ENCODE results near the gene COPS8.

Gene COPS8
- 46.8 to 71.6 (median 54.9) reads per million in 9 experiments for total RNA-seq

GRCh38 chr2:237085248-237086221, at the start of gene COPS8:
Gene COPS8 (plus strand): TSS chr2:237085889. CDS start chr2:237085965, 76 bp downstream.
- Mint-ChIP-seq H3K27ac (peak within 1 kb of the TSS; percentile 99), H3K27me3 (no peaks in the 10 kb centered on the region), H3K9me3 (no peaks in the 10 kb centered on the region), H3K36me3 (ENCODE audit: insufficient read depth) (peaks cover 26% of the 10 kb centered on the region), H3K4me1 (ENCODE audit: low read depth in 2 of 2) (peaks cover 7 to 11% of the 10 kb centered on the region in 2 donors), H3K4me3 (peak within 1 kb of the TSS; percentile 98 to 99)
- DNase-seq = peak; percentile 86 to 90 (median 89)
- ATAC-seq (replicated peaks) = peak; percentile 98

DNA sequence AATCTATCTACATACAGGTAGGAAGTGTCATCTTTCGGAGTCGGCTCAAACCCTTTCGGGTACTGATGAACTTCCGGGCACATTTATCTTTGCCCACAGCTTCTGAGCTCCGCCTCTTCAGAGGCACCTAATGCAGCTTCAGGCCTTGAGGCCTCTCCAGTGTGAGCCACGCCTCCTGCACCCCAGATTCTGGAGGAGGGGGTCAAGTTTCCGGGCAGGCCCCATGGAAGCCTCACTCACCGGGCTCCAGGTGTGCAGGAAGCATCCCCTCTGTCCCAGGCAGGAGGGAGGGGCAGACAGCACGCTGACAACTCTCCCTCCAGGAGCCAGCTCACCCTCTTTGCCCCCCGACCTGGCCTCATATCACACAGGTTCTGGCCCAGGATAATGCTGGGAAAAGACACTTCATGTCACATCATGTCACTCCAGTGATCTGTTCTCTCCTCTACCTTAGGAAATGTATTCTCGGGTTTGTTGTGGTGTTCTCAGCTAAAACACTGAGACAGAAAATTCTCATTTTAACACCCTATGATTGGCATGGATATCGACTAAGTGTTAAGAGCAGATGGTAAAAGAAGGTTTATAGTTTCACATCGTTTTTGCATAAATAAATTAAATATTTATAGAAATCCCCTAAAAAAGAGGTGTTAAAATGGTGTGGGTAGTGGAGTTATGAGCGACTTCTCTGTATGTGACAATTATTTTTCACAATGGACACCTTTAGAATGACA, 46.2 kb upstream of the COPS8 start:
- DNase-seq = no peak
- no peaks in the 10 kb centered on the region for H3K36me3 Mint-ChIP-seq (ENCODE audit: insufficient read depth)
- no peaks in the 10 kb centered on the region for H3K4me1 Mint-ChIP-seq (ENCODE audit: low read depth in 2 of 2)

GRCh38 chr2:237041231-237041630, 44.5 kb upstream of the COPS8 start:
- DNase-seq (no peak), ATAC-seq (replicated peaks) (no peak)
- Mint-ChIP-seq H3K27ac (no peak overlapping the region), H3K4me1 (ENCODE audit: low read depth in 2 of 2) (no peaks in the 10 kb centered on the region), H3K4me3 (no peak overlapping the region), H3K27me3 (peaks cover 23 to 28% of the 10 kb centered on the region in 2 donors), H3K9me3 (no peaks in the 10 kb centered on the region), H3K36me3 (ENCODE audit: insufficient read depth) (no peaks in the 10 kb centered on the region)

More for the DNA sequence above, 46.2 kb upstream of the COPS8 start:
- Mint-ChIP-seq H3K27me3 (peaks cover 23 to 28% of the 10 kb centered on the region in 2 donors), H3K9me3 (no peaks in the 10 kb centered on the region), H3K4me3 (no peak overlapping the region), H3K27ac (no peak overlapping the region)
- no peak for ATAC-seq (replicated peaks)

GRCh38 chr2:237042101-237042500, 43.6 kb upstream of the COPS8 start:
- DNase-seq (no peak), ATAC-seq (replicated peaks) (no peak)
- H3K9me3 Mint-ChIP-seq = no peaks in the 10 kb centered on the region
- no peak overlapping the region for H3K4me3 Mint-ChIP-seq
- H3K27ac Mint-ChIP-seq = no peak overlapping the region
- H3K4me1 Mint-ChIP-seq (ENCODE audit: low read depth in 2 of 2) = no peaks in the 10 kb centered on the region
- H3K36me3 Mint-ChIP-seq (ENCODE audit: insufficient read depth) = no peaks in the 10 kb centered on the region
- H3K27me3 Mint-ChIP-seq = peaks cover 23 to 28% of the 10 kb centered on the region in 2 donors

DNA sequence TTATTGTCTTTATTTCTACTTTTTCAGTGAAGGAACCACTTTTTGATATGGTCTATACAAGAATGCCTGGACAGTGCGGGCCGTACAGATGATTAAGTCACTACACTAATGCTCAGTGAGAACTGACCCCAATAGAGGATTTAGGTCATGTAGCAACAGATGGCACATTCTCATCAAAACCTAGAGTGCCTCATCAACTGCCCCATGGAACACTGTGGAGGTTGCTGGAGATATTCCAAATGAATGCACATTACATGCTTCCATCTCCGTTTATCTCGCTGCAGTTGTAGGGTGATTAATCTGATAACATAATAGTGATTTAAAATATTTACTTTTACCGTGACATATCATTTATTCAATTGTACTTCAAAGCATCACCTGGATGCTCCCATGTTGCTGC, 41.8 kb upstream of the COPS8 start:
- ATAC-seq (replicated peaks) = no peak
- no peak overlapping the region for H3K27ac Mint-ChIP-seq
- H3K36me3 Mint-ChIP-seq (ENCODE audit: insufficient read depth) = no peaks in the 10 kb centered on the region
- peaks cover 0 to 3% of the 10 kb centered on the region in 2 donors for H3K9me3 Mint-ChIP-seq
- peaks cover 23 to 28% of the 10 kb centered on the region in 2 donors for H3K27me3 Mint-ChIP-seq
- no peak overlapping the region for H3K4me3 Mint-ChIP-seq
- no peaks in the 10 kb centered on the region for H3K4me1 Mint-ChIP-seq (ENCODE audit: low read depth in 2 of 2)
- DNase-seq = no peak

DNA sequence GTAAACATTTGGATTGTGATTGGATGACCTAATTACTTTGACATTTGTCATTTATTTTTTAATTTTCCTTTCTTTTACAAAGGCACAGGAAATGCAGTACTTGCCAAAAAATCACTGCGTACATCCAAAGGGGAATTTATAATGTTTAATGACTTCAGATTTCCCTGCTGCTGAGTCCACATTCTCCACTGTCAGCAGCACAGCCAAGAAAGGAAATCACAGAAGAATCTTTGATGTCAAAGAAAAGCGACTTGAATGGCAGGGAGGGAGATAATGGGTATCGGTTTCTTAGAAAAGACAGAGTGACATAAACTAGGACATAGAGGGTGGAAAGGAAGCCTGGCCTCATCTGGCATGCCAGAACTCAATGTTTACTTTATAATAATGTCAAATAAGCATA, 41.4 kb upstream of the COPS8 start:
- Mint-ChIP-seq H3K27me3 (peaks cover 20 to 28% of the 10 kb centered on the region in 2 donors), H3K9me3 (peaks cover 0 to 3% of the 10 kb centered on the region in 2 donors), H3K36me3 (ENCODE audit: insufficient read depth) (no peaks in the 10 kb centered on the region), H3K4me3 (no peak overlapping the region), H3K4me1 (ENCODE audit: low read depth in 2 of 2) (no peaks in the 10 kb centered on the region), H3K27ac (no peak overlapping the region)
- DNase-seq (no peak), ATAC-seq (replicated peaks) (no peak)

GRCh38 chr2:237045449-237045848, 40.2 kb upstream of the COPS8 start:
- DNase-seq (no peak), ATAC-seq (replicated peaks) (no peak)
- Mint-ChIP-seq H3K4me1 (ENCODE audit: low read depth in 2 of 2) (no peaks in the 10 kb centered on the region), H3K9me3 (peaks cover 0 to 3% of the 10 kb centered on the region in 2 donors), H3K36me3 (ENCODE audit: insufficient read depth) (no peaks in the 10 kb centered on the region), H3K27me3 (peaks cover 16 to 28% of the 10 kb centered on the region in 2 donors), H3K4me3 (no peak overlapping the region), H3K27ac (no peak overlapping the region)

DNA sequence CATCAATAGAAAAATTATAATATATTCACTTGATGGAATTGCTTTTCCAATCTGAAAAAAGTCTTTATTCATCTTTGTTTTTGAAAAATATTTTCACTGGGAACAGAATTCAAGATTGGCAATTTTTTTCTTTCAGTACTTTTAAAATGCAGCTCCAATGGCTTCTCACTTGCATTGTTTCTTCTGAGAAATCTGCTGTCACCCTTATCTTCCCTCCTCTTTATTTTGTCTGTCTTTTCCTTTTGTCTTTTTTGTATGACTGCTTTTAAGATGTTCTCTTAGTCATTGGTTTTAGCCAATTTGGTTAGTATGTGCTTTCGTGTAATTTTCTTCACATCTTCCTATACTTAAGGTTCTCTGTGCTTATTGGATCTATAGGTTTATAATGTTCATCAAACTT, 37.1 kb upstream of the COPS8 start:
- peaks cover 16 to 22% of the 10 kb centered on the region in 2 donors for H3K27me3 Mint-ChIP-seq
- H3K4me1 Mint-ChIP-seq (ENCODE audit: low read depth in 2 of 2) = no peaks in the 10 kb centered on the region
- ATAC-seq (replicated peaks) (no peak), DNase-seq (no peak)
- H3K27ac Mint-ChIP-seq = no peak overlapping the region
- no peaks in the 10 kb centered on the region for H3K36me3 Mint-ChIP-seq (ENCODE audit: insufficient read depth)
- no peak overlapping the region for H3K4me3 Mint-ChIP-seq
- peaks cover 0 to 3% of the 10 kb centered on the region in 2 donors for H3K9me3 Mint-ChIP-seq

GRCh38 chr2:237051861-237052260, 33.8 kb upstream of the COPS8 start:
- H3K27ac Mint-ChIP-seq = no peak overlapping the region
- peaks cover 0 to 3% of the 10 kb centered on the region in 2 donors for H3K9me3 Mint-ChIP-seq
- peaks cover 13 to 28% of the 10 kb centered on the region in 2 donors for H3K27me3 Mint-ChIP-seq
- H3K4me3 Mint-ChIP-seq = no peak overlapping the region
- H3K36me3 Mint-ChIP-seq (ENCODE audit: insufficient read depth) = no peaks in the 10 kb centered on the region
- ATAC-seq (replicated peaks) (no peak), DNase-seq (no peak)
- no peaks in the 10 kb centered on the region for H3K4me1 Mint-ChIP-seq (ENCODE audit: low read depth in 2 of 2)

GRCh38 chr2:237053066-237053465, 32.6 kb upstream of the COPS8 start:
- H3K27me3 Mint-ChIP-seq = peaks cover 13 to 28% of the 10 kb centered on the region in 2 donors
- H3K4me1 Mint-ChIP-seq (ENCODE audit: low read depth in 2 of 2) = no peaks in the 10 kb centered on the region
- H3K9me3 Mint-ChIP-seq = peaks cover 0 to 3% of the 10 kb centered on the region in 2 donors
- no peaks in the 10 kb centered on the region for H3K36me3 Mint-ChIP-seq (ENCODE audit: insufficient read depth)
- no peak for DNase-seq
- ATAC-seq (replicated peaks) = no peak
- H3K27ac Mint-ChIP-seq = no peak overlapping the region
- H3K4me3 Mint-ChIP-seq = no peak overlapping the region

DNA sequence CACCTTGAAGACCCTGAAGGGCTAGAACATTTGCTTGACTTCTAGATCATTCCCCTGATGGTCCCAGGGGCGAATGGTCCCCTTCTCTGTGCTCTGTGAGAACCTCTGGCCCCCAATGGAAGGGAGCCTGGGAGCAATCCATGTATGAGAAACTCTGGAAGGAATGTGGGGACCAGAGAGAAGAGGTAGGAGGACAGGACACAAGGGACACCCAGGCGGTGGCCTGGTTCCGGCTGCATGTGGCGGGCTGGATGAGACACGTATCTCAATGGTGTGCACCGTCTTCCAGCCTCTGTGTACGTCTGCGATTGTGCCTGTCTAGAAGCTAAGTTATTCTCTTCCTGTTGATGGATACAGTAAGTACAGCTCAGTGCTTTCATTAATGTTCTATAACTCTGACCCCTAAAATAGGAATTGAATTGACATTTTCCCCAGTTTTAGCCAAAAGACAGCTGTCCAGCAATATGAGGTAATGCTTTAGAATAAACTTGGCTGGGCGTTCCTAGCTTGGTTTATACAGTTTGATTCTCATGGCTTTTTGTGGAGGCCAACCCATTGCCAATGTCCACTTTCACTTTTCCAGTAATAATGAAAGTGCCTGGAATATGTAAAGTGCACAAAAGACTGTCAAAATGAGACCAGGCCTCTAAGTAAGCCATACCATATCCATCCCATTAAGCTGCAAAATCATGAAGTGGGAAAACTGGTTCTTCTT, 30.1 kb upstream of the COPS8 start:
- ATAC-seq (replicated peaks) = no peak
- Mint-ChIP-seq H3K27ac (no peak overlapping the region), H3K36me3 (ENCODE audit: insufficient read depth) (no peaks in the 10 kb centered on the region), H3K27me3 (peaks cover 13 to 30% of the 10 kb centered on the region in 2 donors), H3K4me3 (no peak overlapping the region), H3K9me3 (no peaks in the 10 kb centered on the region), H3K4me1 (ENCODE audit: low read depth in 2 of 2) (peaks cover 0 to under 1% of the 10 kb centered on the region in 2 donors)
- no peak for DNase-seq

DNA sequence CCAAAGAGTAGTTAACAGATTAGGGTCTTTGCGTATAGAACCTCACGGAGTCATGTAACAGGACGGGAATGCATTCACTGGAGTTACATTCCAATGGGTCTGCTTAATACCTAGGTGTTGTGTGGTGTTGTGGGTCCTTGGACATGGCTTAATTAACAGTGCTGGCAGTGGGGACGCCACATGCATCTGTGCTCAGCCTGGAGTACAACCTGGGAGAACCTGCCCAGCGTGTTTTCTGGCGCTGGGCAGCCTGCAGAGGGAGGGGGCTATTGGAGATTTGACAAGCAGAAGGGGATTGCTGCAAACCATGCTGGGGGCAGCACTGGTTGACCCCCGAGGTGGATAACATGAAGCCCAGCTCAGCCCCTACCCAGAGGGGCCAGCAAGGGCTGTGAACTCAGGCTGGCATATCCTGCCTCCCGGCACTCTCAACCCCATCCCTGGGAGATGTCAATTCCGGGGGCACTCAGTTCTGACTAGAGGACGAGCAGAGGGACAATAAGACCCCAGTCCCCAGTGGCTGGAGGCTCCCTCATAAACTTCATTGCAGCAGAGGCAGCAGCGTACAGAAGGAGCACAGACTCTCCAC, 29.3 kb upstream of the COPS8 start:
- Mint-ChIP-seq H3K4me3 (no peak overlapping the region), H3K27ac (no peak overlapping the region), H3K9me3 (no peaks in the 10 kb centered on the region), H3K4me1 (ENCODE audit: low read depth in 2 of 2) (peaks cover 0 to 2% of the 10 kb centered on the region in 2 donors), H3K27me3 (peaks cover 17 to 38% of the 10 kb centered on the region in 2 donors), H3K36me3 (ENCODE audit: insufficient read depth) (no peaks in the 10 kb centered on the region)
- no peak for ATAC-seq (replicated peaks)
- DNase-seq = no peak

DNA sequence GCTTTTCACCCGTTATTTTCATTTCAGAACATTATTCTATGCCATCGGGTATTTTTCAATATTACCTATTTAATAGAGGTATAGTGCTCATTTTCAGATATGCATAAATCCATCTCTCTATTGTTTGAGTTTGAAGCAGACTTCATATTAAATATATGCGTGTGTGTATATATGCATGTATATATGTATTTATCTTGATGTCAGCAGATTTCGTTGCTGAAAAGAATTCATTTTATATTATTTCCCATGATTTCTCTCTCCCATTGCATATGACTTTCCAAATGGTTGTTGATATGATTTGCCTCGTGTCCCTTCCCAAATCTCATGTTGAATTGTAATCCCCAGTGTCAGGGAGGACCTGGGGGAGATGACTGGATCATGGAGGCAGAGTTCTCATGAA, 28.6 kb upstream of the COPS8 start:
- no peak overlapping the region for H3K27ac Mint-ChIP-seq
- no peaks in the 10 kb centered on the region for H3K36me3 Mint-ChIP-seq (ENCODE audit: insufficient read depth)
- no peak for ATAC-seq (replicated peaks)
- peaks cover 13 to 35% of the 10 kb centered on the region in 2 donors for H3K27me3 Mint-ChIP-seq
- no peak for DNase-seq
- H3K4me3 Mint-ChIP-seq = no peak overlapping the region
- peaks cover 0 to 2% of the 10 kb centered on the region in 2 donors for H3K4me1 Mint-ChIP-seq (ENCODE audit: low read depth in 2 of 2)
- no peaks in the 10 kb centered on the region for H3K9me3 Mint-ChIP-seq
